ENCODE results near the gene KCNC4. TPM values are rescaled to one million over a fixed set of nuclear protein-coding genes. Genes with fewer than 3 reads are reported as not detected.
A peak's percentile ranks its signal among the peaks of the same experiment; 100 is the strongest.

KCNC4 gene
- 10 to 100 TPM in 1 of 4 donors, 1 to 10 TPM in 3; 4.2 to 10.9 (median 6.5) TPM for total RNA-seq

DNA sequence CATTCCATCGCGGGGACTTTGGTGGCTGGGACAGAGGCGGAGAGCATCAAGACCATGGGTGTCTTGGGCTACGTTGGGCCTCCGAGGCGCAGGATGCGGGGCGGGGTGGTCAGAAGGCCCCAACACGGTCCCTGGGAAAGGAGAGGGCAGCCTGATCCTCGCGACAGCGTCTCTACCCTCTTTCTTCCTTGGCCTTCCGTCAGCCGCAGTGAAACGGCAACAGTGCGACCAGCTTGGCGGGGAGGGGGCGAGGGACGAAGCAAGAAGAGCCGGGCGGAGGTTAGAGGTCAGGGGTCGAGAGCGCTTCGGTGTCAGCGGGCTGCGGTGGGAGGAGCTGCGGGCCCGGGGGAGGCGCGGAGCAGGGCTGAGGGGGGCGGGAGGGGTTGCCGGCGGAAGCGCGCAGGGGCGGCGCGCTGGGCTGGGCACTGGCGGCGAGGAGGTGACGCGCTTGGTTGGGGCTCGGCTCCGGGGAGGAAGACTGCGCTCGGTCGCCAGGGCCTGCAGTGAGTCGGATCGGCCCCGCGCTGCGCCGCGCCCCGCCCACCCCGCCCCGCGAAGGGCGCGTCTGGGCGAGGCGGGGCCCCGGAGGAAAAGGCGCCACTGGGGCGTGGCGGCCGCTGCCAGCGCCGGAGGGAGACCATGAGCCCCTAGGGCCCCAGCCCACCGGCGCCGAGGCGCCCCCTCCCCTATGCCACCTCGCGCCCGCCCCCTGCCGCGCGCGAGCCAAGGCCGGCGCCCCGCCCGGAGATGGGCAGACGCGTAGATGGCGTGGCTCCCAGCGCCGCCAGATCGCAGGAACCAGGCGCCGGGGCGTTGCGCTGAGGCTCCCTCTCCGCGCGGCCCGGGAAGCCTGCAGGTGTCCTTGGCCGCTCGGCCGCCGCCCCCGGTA is at the start of gene KCNC4:
KCNC4 (plus strand) TSS at position 600 of the 889 bp plus-strand sequence. CDS start 1,186 bp downstream, outside the sequence.
- Histone ChIP-seq H3K27me3 (peaks cover 0 to 16% (median 0%) of the 10 kb centered on the region in 4 donors), H3K36me3 (no peaks in the 10 kb centered on the region), H3K4me3 (peak within 1 kb of the TSS; percentile 59 to 93 (median 81)), H3K4me1 (peaks cover 29 to 60% (median 37%) of the 10 kb centered on the region in 3 donors), H3K27ac (peak within 1 kb of the TSS; percentile 85 to 95 (median 92)), H3K9me3 (no peaks in the 10 kb centered on the region)
- intact Hi-C loops (cut with DNase I) = no loop called here
- TF ChIP-seq, protein P1, sequence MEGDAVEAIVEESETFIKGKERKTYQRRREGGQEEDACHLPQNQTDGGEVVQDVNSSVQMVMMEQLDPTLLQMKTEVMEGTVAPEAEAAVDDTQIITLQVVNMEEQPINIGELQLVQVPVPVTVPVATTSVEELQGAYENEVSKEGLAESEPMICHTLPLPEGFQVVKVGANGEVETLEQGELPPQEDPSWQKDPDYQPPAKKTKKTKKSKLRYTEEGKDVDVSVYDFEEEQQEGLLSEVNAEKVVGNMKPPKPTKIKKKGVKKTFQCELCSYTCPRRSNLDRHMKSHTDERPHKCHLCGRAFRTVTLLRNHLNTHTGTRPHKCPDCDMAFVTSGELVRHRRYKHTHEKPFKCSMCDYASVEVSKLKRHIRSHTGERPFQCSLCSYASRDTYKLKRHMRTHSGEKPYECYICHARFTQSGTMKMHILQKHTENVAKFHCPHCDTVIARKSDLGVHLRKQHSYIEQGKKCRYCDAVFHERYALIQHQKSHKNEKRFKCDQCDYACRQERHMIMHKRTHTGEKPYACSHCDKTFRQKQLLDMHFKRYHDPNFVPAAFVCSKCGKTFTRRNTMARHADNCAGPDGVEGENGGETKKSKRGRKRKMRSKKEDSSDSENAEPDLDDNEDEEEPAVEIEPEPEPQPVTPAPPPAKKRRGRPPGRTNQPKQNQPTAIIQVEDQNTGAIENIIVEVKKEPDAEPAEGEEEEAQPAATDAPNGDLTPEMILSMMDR (IDR thresholded peaks at IDR 0.05) = peak in 2 of 6 experiments; percentile 19 to 20
- TF ChIP-seq POLR2A (IDR thresholded peaks at IDR 0.05) = peak in 3 of 4 donors; percentile 23 to 67 (median 35)
- 1% methylated on average over 21 of the region's 103 CpGs; no CpG with 5 or more reads in 1 of the 2 donors for WGBS, 2 donors
- peak; percentile 59 for DNase-seq

DNA sequence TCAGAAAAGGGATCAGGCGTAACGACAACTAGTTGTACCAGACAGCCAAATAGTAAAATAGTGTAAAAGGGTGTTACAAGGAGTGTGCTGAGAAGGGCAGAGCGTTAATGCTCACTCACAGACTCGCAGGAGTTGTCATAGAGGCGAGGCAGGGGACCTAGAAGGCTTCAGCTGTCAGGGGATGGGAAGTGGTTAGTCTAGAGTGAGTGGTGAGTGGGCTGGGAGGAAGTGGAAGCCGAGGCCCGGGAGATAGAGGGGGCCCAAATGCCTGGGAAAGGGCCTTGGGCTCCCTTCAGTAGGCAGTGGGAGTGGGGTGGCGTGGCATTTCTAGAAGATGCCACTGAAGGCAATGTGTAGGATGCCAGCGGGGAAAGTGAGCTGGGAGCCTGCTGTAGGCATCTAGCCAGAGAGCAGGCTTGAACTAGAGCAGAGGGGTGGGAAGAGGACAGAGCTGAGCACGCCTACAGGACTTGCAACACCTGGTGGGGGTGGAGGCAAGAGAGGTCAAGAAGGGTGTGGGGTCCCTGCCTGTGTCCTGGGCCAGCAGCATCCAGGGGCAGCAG is 49.5 kb upstream of the KCNC4 start:
- Histone ChIP-seq H3K4me3 (no peak overlapping the region), H3K27ac (no peak overlapping the region), H3K27me3 (peaks cover 0 to 23% (median 0%) of the 10 kb centered on the region in 4 donors), H3K36me3 (no peaks in the 10 kb centered on the region), H3K9me3 (no peaks in the 10 kb centered on the region), H3K4me1 (peaks cover 0 to 5% (median 0%) of the 10 kb centered on the region in 3 donors)
- intact Hi-C loops (cut with DNase I) = no loop called here
- TF ChIP-seq POLR2A (IDR thresholded peaks at IDR 0.05) = no peak
- TF ChIP-seq, protein P1 (IDR thresholded peaks at IDR 0.05) = no peak
- no peak for DNase-seq
- 46 to 50% methylated on average over 10 of the region's 10 CpGs for WGBS, 2 donors

DNA sequence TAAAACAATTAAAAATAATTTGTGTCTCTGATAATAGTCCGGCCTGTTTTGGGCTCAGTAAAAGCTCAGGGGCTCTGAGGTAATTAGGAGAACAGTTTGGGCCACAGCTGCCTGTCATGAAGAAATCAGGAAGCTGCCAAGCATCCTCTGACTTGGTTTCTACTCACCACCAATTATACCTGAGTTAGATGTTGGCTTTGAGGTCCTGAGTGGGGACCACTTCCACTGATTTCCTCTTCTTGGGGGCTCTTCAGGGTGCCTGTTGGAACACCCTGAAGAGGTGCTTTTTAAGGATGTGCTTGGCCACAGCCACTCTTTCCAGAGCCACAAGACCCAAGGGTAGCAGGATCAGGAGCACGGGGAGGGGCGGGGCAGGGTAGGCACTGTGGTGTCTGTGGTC is 48.9 kb upstream of the KCNC4 start:
- H3K9me3 ChIP-seq = no peaks in the 10 kb centered on the region
- WGBS, 2 donors = 79 to 93% methylated on average over 1 to 3 of the region's 3 CpGs
- H3K27ac ChIP-seq = no peak overlapping the region
- peaks cover 0 to 18% (median 0%) of the 10 kb centered on the region in 4 donors for H3K27me3 ChIP-seq
- DNase-seq = no peak
- H3K4me3 ChIP-seq = no peak overlapping the region
- intact Hi-C loops (cut with DNase I) = no loop called here
- H3K4me1 ChIP-seq = peaks cover 0 to 5% (median 0%) of the 10 kb centered on the region in 3 donors
- no peaks in the 10 kb centered on the region for H3K36me3 ChIP-seq
- TF ChIP-seq POLR2A (IDR thresholded peaks at IDR 0.05) = no peak
- TF ChIP-seq, protein P1 (IDR thresholded peaks at IDR 0.05) = no peak

DNA sequence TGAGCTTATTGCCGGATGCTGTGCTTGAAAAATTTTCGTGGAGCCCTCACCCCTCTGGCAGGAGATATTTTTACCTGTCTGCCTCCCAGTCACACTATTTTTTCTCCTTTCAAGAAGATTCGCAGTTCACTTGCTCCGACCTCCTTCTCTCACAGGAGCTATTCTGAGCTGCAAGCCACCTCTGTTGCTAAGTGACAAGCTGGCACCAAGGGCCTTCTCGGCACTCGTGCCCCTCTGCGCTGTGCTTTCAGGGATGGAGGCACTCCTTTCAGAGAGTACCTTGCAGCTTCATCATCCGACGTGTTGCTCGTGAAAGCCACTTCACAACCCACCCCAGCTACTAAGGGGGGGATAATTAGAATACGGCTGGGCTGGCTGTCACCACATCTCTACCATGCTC is 48.3 kb upstream of the KCNC4 start:
- intact Hi-C loops (cut with DNase I) = no loop called here

DNA sequence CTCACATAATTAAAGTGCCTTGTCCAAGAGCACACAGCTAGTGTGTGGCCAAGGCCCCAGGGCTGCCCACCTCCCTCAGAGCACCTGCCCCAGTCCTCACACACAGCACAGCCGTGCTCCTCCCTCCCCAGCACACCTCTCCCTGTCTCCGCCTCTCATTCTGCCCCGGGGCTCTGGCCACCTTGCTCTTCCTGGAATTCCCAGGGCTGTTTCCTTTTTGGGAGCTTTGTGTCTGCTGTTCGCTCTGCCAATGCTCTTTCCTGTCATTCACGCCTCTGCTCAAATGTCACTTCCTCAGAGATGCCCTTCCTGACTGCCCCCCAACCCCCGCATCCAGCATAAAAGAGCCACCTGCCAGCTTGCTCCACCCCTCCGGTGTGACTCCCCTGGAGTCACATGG is 46.5 kb upstream of the KCNC4 start:
- TF ChIP-seq POLR2A (IDR thresholded peaks at IDR 0.05) = no peak
- TF ChIP-seq, protein P1 (IDR thresholded peaks at IDR 0.05) = no peak
- 28 to 32% methylated on average over 6 to 7 of the region's 7 CpGs for WGBS, 2 donors
- intact Hi-C loops (cut with DNase I) = no loop called here
- Histone ChIP-seq H3K36me3 (no peaks in the 10 kb centered on the region), H3K27ac (no peak overlapping the region), H3K27me3 (no peaks in the 10 kb centered on the region), H3K9me3 (no peaks in the 10 kb centered on the region), H3K4me3 (no peak overlapping the region), H3K4me1 (peaks cover 0 to 5% (median 0%) of the 10 kb centered on the region in 3 donors)
- DNase-seq = no peak

More for the DNA sequence above, 48.3 kb upstream of the KCNC4 start:
- Histone ChIP-seq H3K9me3 (no peaks in the 10 kb centered on the region), H3K4me1 (peaks cover 0 to 5% (median 0%) of the 10 kb centered on the region in 3 donors), H3K4me3 (no peak overlapping the region), H3K27me3 (peaks cover 0 to 12% (median 0%) of the 10 kb centered on the region in 4 donors), H3K27ac (no peak overlapping the region), H3K36me3 (no peaks in the 10 kb centered on the region)
- TF ChIP-seq POLR2A (IDR thresholded peaks at IDR 0.05) = no peak
- WGBS, 2 donors = 75 to 83% methylated on average over 8 to 10 of the region's 11 CpGs
- DNase-seq = no peak
